Left lung (tissue), 10 donors: ENCODE measurements around the gene HORMAD2. TPM values are rescaled to one million over a fixed set of nuclear protein-coding genes. Genes with fewer than 3 reads are reported as not detected.
"Not testable (repeated sequence)": the region's sequence is repeated elsewhere in the genome, so short reads cannot be mapped to it uniquely, and the experiment has no call there.

Experiments used
- ATAC-seq: fragments of 200-7000 bp; cut with Tn5 transposase; one replicate; pipeline ENCODE4 v1.9.1; 2020; ENCODE audit warnings: moderate library complexity
- DNase-seq, 4 donors: peaks; one replicate each; pipeline ENCODE4 v3.0.0-alpha.2; 2013 to 2020
- H3K27ac ChIP-seq, 2 donors: fragments of 200-600 bp; sonication (generic) in 1 of 2; one replicate each; pipeline versions ENCODE4 v1.5.0 to v1.8.0; 2020 to 2021
- H3K27me3 ChIP-seq, 2 donors: fragments of 200-600 bp; sonication (generic) in 1 of 2; one replicate each; pipeline versions ENCODE4 v1.5.0 to v1.8.0; 2020 to 2021
- H3K36me3 ChIP-seq, 2 donors: fragments of 200-600 bp; sonication (generic) in 1 of 2; one replicate each; pipeline versions ENCODE4 v1.5.0 to v1.8.0; 2020 to 2021
- H3K4me1 ChIP-seq, 2 donors: fragments of 200-600 bp; one replicate each; pipeline ENCODE4 v1.8.0; 2021
- H3K4me3 ChIP-seq, 2 donors: fragments of 200-600 bp; sonication (generic) in 1 of 2; one replicate each; pipeline versions ENCODE4 v1.5.0 to v1.8.0; 2020 to 2021; ENCODE audit warnings: mild to moderate bottlenecking in 1 of 2
- H3K9me3 ChIP-seq, 2 donors: fragments of 200-600 bp; sonication (generic) in 1 of 2; one replicate each; pipeline versions ENCODE4 v1.5.0 to v1.8.0; 2020 to 2021
- intact Hi-C, 2 donors: fragments of 100-400 bp; cut with DNase I; formaldehyde crosslinking; loops; one replicate each; pipeline versions ENCODE4 v1.11.2 to v1.14.2; 2022
- polyA plus RNA-seq, 6 donors: library from polyadenylated mRNA; unstranded; fragments of 120-200 nt; gene quantifications; one replicate each; pipeline ENCODE4 v1.2.1, GENCODE V29; 2013; ENCODE audit not compliant: insufficient read length in 6 of 6
- total RNA-seq, 2 donors: library from RNA; stranded (reverse); fragmentation: NEBNext Ultra II Directional; extraction: Animal tissue kit (Norgen Biotek cat#: 25700); gene quantifications; one replicate each; pipeline ENCODE4 v1.2.1, GENCODE V29; 2021
- TF ChIP-seq, protein P1 (sequence below), 2 donors: fragments of 200-600 bp; sonication (generic) in 1 of 2; IDR thresholded peaks; one replicate each; pipeline versions ENCODE4 v1.5.0 to v1.8.0; 2021; ENCODE audit warnings: antibody characterized with exemption in 2 of 2
- donor health status: DM: no; HTN: yes; CAD: no.
- donor health status: DM: no; HTN: no; CAD: no.

Gene HORMAD2
- total and polyA plus RNA-seq, 8 donors = 0.13 to 0.74 (median 0.20) TPM; not detected in 2

DNA sequence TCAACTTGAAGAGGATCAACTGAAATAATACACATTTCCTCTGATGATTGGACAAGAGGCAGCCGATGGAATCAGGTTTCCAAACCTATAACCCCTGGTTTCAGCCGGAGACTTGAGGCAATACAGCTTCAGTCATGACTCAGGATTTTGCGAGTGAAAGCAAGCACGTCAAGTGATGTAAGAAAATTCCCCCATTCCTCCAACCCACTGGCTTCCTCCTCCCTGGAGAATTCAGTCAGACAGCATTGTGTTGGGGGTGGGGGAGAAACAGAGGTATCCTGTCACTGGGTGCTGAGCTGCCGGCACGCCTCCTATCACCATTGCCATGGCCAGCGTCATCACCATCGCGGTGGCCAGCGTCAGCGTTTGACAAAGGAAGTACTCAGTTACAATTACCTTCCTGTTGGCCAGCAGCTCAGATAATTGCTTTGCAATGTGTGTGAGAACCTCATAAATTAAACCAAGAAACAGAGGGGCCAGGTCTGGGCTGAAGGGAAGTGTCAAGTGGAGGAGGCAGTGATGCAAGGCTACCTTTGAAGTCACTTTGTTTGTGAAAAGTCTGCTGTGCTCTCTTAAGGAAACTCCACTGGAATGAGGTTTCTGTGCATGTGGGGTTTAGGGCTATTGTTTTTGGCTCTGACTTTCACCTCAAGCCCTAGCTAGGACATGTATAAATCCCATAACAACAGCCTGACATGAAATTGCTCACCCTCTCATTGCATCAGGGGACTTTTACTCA, 116.0 kb downstream of the HORMAD2 start:
- DNase-seq = peak; percentile 77 to 92 (median 88)
- H3K27ac ChIP-seq = peak overlapping the region; percentile 90
- no peaks in the 10 kb centered on the region for H3K27me3 ChIP-seq
- no peaks in the 10 kb centered on the region for H3K9me3 ChIP-seq
- H3K4me3 ChIP-seq = no peak overlapping the region
- no peaks in the 10 kb centered on the region for H3K36me3 ChIP-seq
- peak; percentile 87 for ATAC-seq
- TF ChIP-seq, protein P1, sequence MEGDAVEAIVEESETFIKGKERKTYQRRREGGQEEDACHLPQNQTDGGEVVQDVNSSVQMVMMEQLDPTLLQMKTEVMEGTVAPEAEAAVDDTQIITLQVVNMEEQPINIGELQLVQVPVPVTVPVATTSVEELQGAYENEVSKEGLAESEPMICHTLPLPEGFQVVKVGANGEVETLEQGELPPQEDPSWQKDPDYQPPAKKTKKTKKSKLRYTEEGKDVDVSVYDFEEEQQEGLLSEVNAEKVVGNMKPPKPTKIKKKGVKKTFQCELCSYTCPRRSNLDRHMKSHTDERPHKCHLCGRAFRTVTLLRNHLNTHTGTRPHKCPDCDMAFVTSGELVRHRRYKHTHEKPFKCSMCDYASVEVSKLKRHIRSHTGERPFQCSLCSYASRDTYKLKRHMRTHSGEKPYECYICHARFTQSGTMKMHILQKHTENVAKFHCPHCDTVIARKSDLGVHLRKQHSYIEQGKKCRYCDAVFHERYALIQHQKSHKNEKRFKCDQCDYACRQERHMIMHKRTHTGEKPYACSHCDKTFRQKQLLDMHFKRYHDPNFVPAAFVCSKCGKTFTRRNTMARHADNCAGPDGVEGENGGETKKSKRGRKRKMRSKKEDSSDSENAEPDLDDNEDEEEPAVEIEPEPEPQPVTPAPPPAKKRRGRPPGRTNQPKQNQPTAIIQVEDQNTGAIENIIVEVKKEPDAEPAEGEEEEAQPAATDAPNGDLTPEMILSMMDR (IDR thresholded peaks at IDR 0.05) = no peak
- intact Hi-C loops = no loop called here
- H3K4me1 ChIP-seq = peaks cover 20 to 69% of the 10 kb centered on the region in 2 donors

DNA sequence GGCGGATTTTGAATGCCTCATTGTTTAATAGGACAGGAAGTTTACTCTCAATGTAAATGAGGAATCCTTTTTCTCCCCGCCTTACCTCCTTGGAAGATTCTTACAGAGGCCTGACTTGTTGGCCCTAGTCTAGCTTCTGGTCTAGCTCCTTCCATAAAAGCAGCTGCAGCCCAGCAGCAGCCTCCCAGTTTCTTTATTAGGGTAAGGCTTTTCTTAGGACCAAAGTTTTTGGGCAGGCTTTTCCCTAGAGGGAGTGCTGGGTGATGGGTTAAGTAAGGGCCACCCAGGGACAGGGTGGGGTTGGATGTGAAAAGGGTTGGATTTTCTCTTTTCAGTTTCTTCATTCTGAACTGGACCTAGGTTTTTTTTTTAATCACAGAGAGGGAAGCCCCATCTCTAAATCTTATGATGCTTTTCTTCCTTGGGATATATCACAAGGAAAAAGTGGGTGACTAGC, 116.6 kb downstream of the HORMAD2 start:
- Histone ChIP-seq H3K27ac (peak overlapping the region; percentile 90), H3K4me3 (no peak overlapping the region), H3K4me1 (peaks cover 20 to 69% of the 10 kb centered on the region in 2 donors), H3K36me3 (no peaks in the 10 kb centered on the region), H3K9me3 (no peaks in the 10 kb centered on the region), H3K27me3 (no peaks in the 10 kb centered on the region)
- ATAC-seq (no peak), DNase-seq (no peak)
- intact Hi-C loops = no loop called here
- TF ChIP-seq, protein P1 (IDR thresholded peaks at IDR 0.05) = no peak

DNA sequence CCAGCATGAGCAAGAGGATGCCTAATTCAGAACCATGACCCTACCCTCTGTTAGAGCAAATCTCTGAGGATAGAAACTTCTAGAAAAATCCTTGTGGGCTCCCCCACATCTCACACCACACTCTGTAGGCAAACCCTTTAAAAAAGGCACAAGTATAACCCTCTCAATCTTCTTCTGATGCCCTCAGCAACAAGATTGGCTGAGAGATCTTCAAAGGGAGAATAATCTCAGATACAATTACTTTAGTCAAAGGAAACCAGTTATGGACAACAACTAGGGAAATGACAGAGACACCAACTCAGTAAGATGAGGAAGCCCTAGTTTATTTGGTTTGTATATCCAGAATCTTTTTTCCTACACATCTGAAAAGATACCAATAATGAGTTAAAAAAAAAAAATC, 117.1 kb downstream of the HORMAD2 start:
- Histone ChIP-seq H3K9me3 (no peaks in the 10 kb centered on the region), H3K27ac (peak overlapping the region; percentile 90), H3K27me3 (no peaks in the 10 kb centered on the region), H3K36me3 (no peaks in the 10 kb centered on the region), H3K4me1 (peaks cover 20 to 67% of the 10 kb centered on the region in 2 donors), H3K4me3 (no peak overlapping the region)
- DNase-seq (no peak), ATAC-seq (no peak)
- TF ChIP-seq, protein P1 (IDR thresholded peaks at IDR 0.05) = no peak
- intact Hi-C loops = no loop called here

DNA sequence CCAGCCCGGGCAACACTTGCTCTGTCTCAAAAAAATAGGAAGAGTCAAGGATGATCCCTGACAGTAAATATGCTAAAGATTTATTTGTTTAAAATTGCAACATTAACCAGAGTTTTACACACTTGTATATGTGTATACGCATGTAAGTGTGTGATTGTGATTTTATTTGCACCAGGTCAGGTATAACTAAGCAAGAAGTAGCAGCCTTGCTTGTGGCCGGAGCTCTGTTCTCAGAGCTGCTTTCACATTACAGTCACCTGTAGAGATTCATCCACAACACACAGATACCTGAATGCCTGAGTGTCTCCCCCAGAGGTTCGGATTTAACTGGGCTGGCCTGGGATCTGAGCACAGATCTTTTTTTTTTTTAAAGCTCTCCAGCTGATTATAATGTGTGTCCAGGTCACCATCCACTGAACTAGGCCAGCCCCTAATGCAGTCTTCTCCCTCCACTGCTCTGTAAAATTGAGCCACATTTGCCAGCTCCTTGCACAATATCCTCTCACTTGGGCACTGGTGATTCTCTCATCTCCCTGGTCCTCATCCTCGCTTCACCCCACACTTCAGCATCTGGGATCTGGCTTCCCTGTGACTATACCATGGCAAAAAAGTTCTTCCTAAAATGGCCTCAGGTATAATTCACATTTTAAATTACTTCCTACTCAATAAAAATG, 118.0 kb downstream of the HORMAD2 start:
- ATAC-seq = no peak
- no peak for DNase-seq
- TF ChIP-seq, protein P1 (IDR thresholded peaks at IDR 0.05) = no peak
- H3K27ac ChIP-seq = no peak overlapping the region
- H3K36me3 ChIP-seq = no peaks in the 10 kb centered on the region
- peaks cover 26 to 58% of the 10 kb centered on the region in 2 donors for H3K4me1 ChIP-seq
- no peaks in the 10 kb centered on the region for H3K9me3 ChIP-seq
- no peaks in the 10 kb centered on the region for H3K27me3 ChIP-seq
- H3K4me3 ChIP-seq = no peak overlapping the region
- intact Hi-C loops = no loop called here

DNA sequence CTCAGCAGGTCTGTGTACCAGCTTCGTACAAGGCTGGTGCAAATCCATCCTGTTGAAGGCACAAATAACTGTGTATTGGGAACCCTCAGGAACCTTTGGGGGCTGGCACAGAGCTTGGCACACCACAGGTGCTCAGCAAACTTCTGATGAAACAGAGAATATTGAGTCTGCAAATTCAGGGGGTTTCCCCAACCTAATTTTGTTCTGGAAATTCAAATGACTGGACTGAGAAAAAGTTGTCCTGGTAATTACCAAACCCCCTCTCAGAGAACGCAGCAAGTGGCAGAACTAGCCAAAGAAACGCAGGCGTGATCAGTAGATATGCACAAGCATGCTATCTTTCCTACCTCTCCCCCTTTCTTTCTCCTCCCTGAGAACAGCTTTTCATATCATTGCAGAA, 118.7 kb downstream of the HORMAD2 start:
- no peak overlapping the region for H3K4me3 ChIP-seq
- H3K27me3 ChIP-seq = no peaks in the 10 kb centered on the region
- intact Hi-C loops = no loop called here
- no peaks in the 10 kb centered on the region for H3K9me3 ChIP-seq
- TF ChIP-seq, protein P1 (IDR thresholded peaks at IDR 0.05) = no peak
- peaks cover 26 to 52% of the 10 kb centered on the region in 2 donors for H3K4me1 ChIP-seq
- H3K36me3 ChIP-seq = no peaks in the 10 kb centered on the region
- no peak overlapping the region for H3K27ac ChIP-seq
- no peak for ATAC-seq
- DNase-seq = no peak

DNA sequence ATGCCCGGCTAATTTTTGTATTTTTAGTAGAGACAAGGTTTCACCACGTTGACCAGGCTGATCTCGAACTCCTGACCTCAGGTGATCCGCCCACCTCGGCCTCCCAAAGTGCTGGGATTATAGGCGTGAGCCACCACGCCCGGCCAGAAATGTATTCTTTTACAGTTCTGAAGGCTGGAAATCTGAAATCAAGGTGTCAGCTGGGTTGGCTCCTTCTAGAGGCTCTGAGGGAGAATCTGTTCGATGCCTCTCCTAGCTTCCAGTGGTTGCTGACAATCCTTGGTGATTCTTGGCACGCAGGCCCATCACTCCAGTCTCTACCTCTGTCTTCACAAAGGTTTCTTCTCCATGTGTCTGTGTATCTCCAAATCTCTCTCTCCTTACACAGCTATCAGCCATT, 120.6 kb downstream of the HORMAD2 start:
- peaks cover 26 to 42% of the 10 kb centered on the region in 2 donors for H3K4me1 ChIP-seq
- intact Hi-C loops, H3K27me3 ChIP-seq, ATAC-seq, DNase-seq, H3K27ac ChIP-seq, H3K9me3 ChIP-seq, H3K36me3 ChIP-seq, H3K4me3 ChIP-seq: not testable (repeated sequence)
